ENCODE results near the gene IMP3.

DNA sequence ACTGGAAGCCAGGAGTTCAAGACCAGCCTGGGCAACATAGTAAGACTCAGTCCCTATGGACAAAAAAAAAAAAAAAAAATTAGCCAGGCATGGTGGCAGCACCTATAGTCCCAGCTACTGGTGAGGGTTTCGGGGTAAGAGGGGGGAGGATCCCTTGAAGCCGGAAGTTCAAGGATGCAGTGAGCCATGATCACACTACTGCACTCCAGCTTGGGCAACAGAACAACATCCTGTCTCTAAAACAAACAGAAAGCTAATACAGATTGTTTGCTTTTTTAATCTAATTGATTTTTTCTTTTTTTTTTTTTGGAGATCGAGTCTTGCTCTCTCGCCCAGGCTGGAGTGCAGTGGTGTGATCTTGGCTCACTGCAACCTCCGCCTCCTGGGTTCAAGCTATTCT is 1.6 kb upstream of the IMP3 start:
- TF ChIP-seq EZH2 (IDR thresholded peaks at IDR 0.05) (no peak), TCF7L2 (IDR thresholded peaks at IDR 0.05; ENCODE audit: borderline replicate concordance, extremely low read depth, insufficient read depth, insufficient read length) (no peak), SIN3A (IDR thresholded peaks at IDR 0.05; ENCODE audit: low read depth) (no peak), FOSL1 (IDR thresholded peaks at IDR 0.05; ENCODE audit: low read depth) (no peak), EZH2phosphoT487 (IDR thresholded peaks at IDR 0.05; ENCODE audit: borderline replicate concordance) (no peak)
- TF ChIP-seq, protein P1, sequence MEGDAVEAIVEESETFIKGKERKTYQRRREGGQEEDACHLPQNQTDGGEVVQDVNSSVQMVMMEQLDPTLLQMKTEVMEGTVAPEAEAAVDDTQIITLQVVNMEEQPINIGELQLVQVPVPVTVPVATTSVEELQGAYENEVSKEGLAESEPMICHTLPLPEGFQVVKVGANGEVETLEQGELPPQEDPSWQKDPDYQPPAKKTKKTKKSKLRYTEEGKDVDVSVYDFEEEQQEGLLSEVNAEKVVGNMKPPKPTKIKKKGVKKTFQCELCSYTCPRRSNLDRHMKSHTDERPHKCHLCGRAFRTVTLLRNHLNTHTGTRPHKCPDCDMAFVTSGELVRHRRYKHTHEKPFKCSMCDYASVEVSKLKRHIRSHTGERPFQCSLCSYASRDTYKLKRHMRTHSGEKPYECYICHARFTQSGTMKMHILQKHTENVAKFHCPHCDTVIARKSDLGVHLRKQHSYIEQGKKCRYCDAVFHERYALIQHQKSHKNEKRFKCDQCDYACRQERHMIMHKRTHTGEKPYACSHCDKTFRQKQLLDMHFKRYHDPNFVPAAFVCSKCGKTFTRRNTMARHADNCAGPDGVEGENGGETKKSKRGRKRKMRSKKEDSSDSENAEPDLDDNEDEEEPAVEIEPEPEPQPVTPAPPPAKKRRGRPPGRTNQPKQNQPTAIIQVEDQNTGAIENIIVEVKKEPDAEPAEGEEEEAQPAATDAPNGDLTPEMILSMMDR (IDR thresholded peaks at IDR 0.05 in 2 of 3, conservative IDR thresholded peaks at IDR 0.05 in 1 of 3; ENCODE audit: borderline replicate concordance in 1 of 3, insufficient read depth in 1 of 3, low read depth in 2 of 3, low read length in 2 of 3), result no peak

Data from HCT116 (cell line).